Right ventricle myocardium superior (tissue), 1 donor: Measurements from ENCODE around the gene DMXL1. TPM values are rescaled to one million over a fixed set of nuclear protein-coding genes. Genes with fewer than 3 reads are reported as not detected.

Experiments used
- ATAC-seq: fragments of 200-7000 bp; cut with Tn5 transposase; one replicate; pipeline ENCODE4 v1.9.1; 2020; ENCODE audit warnings: mild to moderate bottlenecking; ENCODE audit not compliant: poor library complexity
- DNase-seq: peaks from one replicate; pipeline ENCODE4 v3.0.0-alpha.2; 2020
- intact Hi-C: fragments of 100-400 bp; cut with DNase I; formaldehyde crosslinking; loops from one replicate; pipeline ENCODE4 v1.11.2; 2022
- total RNA-seq: library from RNA; stranded (reverse); fragmentation: NEBNext Ultra II Directional; extraction: Animal tissue kit (Norgen Biotek cat#: 25700); gene quantifications from one replicate; pipeline ENCODE4 v1.2.1, GENCODE V29; 2021
- donor health status: DM: no; HTN: yes; CAD: no; lungs with severe emphysema.

DMXL1 gene
- total RNA-seq, 1 donor from 2014 or later, result 23.3 TPM

DNA sequence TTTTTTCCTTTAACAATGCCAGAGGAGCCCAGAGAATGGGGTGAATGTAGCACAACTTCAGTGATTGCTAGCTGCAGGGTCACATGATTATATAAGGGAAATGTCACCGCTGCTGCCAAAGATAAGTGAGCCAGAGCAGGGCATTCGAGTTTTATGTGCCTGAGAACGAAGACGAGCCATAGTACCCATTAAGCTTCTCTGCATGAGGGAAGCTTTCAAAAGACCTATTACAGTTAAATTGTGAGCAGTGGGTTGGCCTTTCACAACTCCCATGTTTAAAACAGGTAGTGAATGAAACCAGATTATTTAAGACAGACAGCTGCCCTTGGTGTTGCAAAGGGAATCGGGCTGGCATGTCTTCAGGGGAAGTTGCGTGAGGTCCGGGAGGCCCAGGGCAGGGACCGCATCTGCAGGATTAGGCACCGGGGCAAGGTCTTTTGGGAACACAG lies 202.5 kb downstream of the DMXL1 start:
- intact Hi-C loops, result no loop called here
- peak; percentile 69 for DNase-seq
- no peak for ATAC-seq

DNA sequence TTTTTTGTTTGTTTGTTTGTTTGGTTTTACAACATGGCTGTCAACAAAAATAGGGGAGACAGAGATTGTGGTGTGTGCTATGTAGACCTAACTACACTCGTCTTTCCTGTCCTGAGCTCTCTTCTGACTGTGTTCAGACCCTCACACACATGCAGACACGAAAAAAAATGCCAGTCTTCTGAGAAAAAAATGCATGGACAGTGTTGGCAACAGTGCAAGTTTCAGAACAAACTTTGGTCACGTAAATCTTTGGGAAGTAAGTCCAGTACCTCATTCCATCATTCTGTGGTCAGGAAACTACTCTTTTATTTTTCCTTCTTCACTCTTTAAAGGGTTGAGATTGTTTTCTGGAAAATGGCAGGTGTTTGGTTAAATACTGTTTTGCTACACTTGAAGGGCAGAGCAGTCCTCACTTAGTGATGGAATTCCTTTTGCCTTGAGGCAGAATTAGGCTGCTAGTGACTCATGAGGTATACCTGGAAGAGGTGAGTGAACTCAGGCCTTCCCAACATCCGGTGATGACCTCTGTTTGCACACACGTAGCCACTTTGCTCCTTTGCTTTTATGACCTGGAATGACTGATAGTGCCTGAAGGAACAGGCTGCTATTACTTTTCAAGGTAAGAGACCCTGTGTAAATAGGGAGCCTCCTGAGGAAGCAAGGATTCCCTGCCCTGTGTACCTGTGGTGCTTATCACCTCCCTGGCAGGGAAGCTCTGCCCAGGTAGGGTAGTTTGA lies 203.3 kb downstream of the DMXL1 start:
- DNase-seq, result no peak
- intact Hi-C loops, result no loop called here
- ATAC-seq, result no peak

DNA sequence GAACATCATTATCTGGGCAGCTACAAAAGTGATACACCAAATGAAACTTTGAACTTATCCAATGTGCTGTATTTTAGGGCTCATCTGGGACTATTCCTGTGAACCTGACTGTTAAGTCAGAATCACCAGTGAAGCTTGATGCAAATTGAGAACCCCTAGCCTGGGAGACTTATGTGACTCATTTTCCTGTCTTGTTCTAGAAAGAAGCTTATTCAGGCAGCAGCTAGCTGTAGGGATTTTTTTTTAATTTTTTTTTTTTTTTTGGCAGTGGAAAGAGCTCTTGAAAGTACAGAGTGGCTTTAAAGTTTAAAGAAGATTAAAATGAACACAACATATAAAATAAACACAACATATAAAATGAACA lies 203.9 kb downstream of the DMXL1 start:
- intact Hi-C loops, result no loop called here
- ATAC-seq (no peak), DNase-seq (no peak)

DNA sequence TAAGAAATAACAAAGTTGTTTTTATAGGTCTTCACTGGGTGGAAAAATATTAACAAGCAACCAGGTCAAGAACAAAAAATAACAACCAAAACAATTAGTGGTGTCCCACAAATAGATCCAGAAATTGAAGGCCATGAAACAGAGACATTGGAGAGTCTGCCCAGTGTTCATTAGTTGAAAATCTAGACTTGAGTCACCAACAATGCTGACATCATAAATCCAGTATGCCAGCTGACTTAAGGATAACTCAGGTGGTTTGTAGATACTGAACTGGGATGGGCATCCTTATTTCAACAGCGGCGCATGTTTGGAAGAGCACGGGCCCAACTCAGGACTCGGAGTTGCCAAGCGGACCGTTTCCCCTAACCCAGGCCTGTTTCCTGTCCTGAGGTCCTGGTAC lies 204.3 kb downstream of the DMXL1 start:
- ATAC-seq (no peak), DNase-seq (no peak)
- intact Hi-C loops, result no loop called here

DNA sequence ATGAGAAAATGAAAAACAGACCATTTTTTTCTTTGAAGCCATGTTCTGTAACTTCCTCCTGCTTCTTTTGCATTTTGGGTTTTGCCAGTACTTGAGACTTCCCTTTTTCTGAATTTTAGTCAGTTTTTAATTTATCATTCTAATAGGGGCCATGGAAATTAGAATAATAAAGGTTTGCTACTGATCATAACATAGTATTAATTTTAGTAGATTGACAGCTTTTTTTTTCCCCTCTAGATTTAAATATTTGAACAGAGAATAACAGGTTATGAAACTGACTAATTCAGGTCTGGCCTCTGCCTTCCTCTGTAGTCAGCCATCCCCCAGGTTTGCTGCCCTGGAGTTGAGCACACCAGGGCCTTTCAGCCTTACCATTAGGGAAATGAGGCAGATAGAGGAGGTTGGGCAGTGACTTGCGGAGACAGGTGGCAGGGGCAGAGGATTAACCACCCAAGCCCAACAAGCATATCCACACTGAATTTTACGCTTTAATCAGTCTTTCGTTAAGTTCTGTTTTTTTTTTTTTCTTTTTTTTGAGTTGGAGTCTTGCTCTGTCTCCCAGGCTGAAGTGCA lies 204.8 kb downstream of the DMXL1 start:
- no peak for DNase-seq

DNA sequence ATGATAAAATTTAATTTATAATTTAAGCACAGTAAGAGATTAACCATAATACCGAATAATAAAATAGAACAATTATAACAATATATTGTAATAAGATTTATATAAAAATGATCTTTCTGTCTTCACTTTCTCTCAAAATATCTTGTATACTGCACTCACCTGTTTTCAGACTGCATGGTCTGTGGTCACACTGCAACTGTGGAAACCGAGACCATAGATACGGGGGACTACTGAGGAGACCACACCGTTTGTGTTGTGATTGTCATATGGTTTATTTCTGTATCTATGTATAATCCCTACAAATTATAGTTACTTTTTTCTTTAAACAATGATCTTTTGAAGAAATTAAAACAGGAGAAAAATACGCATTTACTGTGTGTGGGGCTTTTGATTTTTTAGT lies 206.1 kb downstream of the DMXL1 start:
- no peak for ATAC-seq
- no peak for DNase-seq
- intact Hi-C loops, result no loop called here

More for the DNA sequence above, 204.8 kb downstream of the DMXL1 start:
- ATAC-seq, result no peak
- intact Hi-C loops, result no loop called here

DNA sequence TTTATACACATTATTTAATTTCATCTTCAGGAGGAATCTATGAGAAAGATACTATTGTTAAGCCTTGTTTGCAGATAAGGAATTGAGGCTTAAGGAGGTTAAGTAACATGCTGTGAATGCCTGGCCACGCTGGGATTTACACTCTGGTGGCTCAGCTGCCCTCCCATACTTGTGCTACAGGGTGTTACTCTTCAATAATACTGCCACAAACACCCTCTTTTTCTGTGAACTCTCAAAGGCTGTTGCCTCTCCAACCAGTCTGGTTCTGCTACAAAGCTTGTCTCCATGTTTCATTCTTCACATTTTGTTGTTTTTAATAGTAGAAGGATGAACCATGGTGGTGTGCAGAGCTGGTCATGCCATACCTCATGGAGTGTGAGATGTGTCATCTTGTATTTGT lies 208.2 kb downstream of the DMXL1 start:
- no peak for ATAC-seq
- intact Hi-C loops, result no loop called here
- DNase-seq, result no peak

DNA sequence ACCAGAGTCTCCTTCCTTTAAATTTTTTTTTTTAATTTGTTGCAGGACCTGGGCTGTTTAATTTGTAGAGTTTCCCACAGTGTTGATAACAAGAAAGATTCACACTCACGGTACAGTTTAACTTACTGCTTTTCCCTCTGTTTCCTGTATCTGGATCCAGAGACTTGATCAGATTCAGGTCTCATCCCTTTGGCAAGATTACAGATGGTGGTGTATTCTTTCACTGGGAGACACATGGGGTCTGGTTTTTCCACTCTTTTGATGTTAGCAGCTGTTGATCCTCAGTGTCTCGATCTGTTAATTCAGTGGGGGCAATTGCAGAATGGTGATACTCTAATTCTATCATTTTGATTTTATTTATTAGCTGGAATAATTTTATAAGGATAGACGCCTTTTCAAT lies 209.5 kb downstream of the DMXL1 start:
- ATAC-seq (no peak), DNase-seq (no peak)
- intact Hi-C loops, result no loop called here

DNA sequence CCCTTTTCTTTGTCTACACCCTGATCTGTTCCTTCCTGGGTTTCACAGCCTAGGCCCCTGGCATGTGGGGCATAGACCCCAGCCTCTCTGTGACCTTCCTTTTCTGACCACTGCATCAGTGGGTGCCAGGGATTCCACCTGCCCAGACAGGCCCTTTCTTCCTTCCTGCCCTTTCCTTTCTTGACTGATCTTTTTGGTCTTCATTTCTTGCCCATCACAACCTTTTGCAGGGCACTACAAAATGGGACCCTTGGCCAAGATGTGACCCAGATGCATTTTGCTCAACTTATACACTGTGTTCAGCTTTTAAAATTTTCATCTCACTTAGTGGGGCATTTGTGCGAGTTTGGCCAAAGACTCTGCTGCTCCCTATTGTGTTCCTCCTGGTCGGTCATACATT lies 211.7 kb downstream of the DMXL1 start:
- DNase-seq, result no peak
- ATAC-seq, result no peak
- intact Hi-C loops, result no loop called here

DNA sequence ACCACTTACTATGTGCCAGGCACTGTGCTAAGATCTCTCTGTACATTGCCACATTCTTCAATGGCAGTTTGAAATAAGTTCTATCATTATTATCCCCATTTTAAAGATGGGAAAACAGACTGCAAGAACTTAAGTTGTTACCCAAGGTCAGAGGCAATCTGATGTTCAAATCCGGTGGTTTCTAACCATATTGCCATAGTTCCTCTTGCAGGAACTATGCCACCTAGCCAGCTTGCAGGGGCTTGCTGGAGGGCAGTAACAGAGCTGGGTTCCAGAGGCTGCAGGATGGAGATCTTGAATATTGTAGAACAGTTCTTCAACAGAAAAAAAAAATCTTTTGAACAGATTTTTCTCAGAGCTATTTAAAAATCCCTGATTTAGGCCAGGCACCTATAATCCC lies 213.1 kb downstream of the DMXL1 start:
- DNase-seq, result no peak
- intact Hi-C loops, result no loop called here
- no peak for ATAC-seq

DNA sequence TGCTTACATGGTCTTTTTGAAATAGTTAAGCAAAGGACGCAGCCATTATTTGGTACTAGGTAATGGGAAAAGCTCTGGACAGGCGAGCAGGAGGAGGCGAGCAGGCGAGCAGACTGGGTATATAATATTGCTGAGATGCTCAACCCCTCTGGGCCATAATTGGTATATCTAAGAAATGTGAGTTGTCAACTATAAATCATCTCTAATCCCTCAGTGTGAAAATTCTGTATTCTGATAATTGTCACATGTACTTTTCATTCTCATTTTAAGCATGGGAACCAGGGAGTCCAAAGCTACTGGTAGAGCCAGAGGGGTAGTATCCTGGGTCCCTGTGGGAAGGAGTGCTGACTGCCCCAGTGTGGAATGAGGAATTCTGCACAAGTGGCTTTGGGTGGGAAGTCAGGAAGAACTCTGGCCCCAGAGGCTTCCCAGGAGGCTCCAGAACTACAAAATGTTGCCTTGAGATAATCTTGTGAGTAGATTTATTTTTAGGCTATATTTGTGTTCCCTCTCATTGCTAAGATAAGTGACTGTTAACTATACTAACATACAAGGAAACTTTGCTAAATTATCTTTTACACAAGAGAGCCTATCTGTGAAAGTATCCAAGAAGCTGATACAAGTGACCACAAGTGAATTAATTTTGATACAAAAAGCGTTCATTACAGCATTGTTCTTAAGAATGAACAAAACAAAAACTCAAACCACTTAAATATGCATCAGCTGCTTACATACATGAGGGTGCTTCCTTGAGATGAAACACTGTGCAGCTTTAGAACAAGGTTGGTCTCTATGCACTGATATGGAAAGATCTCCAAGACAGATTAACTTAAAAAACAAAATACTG lies 214.4 kb downstream of the DMXL1 start:
- intact Hi-C loops, result no loop called here
- peak; percentile 42 for ATAC-seq
- DNase-seq, result no peak

DNA sequence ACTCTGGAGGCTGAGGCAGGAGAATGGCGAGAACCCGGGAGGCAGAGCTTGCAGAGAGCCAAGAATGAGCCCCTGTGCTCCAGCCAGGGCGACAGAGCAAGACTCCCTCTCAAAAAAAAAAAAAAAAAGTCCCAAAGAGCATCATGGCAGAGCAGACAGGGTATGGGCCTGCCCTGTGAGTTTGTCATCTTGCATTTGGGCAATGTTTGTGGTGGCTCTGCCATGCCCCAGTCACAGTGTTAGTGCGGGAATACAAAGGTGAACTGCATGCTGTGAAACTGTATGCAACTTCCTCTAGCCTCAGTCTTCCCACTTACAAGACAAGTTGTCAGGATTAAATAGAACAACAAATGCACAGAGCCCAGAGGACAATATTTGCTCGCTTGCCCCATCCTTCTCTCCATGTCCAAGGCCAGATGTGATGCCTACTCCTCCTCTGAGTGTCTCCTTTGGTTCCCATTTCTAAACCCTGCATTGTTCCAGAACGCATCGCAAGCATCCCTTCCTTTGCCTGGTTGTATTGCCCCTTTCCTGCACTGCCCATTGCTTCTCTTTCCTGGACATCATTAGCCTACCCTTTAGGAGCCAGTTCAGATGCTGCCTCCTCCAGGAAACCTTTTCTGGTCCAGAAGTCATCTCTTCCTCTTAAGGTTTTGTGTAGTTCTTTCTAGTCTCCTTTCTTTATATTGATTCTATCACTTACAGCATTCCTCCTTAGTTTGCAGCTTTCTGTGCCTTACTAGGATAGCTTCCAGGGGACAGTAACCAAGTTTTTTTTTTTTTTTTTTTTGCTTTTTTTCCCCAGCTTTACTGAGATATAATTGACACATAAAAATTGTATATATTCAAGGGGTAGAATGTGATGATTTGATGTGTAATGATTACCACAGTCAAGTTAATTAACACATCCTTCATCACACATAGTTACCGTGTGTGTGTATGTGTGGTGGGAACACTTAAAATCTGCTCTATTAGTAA lies 215.9 kb downstream of the DMXL1 start:
- no peak for ATAC-seq
- intact Hi-C loops, result no loop called here
- DNase-seq, result no peak

DNA sequence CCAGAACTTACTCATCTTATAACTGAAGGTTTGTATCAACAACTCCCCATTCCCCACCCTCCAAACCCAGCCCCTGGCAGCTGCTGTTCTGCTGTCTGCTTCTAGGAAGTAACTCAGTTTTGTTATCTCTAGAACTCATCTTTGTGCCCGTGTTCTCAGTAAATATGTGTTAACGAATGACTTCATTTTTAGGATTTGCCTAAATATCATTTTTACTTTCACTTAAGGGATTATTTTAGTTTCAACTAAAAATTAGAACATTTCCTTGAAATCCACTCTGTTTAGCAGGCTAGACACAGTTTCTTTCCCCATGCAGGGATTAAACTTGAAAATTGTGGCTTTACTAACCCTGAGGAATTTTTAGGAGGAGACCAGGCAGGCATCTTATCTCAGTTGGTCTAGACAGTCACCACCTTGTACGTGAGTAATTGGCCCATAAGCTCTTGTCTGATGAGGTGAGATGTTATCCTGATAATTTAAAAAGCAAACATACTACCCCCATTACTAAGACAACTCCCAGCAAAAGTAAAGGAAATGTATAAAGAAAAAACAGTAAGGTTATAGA lies 216.7 kb downstream of the DMXL1 start:
- intact Hi-C loops, result no loop called here
- no peak for DNase-seq
- no peak for ATAC-seq

DNA sequence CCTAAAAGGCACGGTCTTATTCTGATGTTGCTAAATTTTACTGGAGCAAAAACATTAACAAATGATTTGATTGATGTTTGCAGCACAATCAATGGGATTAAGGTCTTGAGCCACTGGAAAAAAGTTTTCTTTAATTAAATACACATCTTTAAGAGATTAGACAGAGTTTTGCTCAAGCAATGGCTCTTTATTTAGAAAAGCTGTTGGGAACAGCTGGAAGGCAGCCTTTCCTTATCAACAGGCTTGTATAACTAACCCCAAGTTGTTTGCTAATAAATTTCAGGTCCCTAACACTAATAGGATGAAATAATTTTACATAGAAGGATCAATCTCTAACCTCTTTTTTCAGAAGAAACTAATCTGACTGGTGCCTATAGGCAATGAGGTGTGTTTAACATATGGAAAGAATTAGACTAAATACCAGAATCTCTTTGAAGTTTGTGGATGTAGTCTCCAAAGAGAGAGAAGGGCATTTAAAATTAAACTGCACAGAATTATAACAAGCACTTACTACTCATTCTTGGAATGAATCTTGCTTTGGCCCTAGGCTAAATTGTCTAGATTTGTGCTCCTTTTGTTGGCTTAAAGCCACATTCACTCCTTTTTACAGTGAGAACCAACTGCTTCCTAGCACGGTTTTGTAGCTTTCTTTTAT lies 217.6 kb downstream of the DMXL1 start:
- peak; percentile 57 for ATAC-seq
- intact Hi-C loops, result no loop called here
- DNase-seq, result no peak

DNA sequence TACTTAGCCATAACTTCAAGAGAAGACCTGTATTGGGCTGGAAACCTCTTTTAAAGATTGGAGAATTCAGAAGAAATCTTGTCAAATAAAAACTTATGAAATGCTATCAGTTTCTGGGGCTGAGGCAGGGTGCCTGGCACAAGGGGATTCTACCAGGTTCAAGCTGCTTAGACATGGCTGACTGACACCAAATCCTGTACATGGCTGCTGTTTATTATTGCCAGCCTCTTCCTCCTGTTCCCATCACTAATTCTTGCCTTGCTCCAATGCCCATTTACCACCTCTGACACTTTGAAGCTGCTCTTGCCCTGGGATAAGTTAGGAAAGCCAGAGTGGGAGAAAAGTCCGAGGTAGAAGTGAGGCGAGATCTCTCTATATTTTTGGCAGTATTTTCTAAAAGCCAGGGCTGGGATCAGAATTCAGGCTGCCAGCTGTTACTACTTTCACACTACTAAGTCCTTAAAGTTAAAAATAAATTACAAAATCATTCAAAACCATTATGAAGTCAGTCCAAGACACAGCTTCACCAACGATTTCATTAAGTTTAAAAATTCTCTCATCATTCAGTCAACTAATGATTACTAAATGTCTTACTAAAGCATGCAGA lies 218.7 kb downstream of the DMXL1 start:
- intact Hi-C loops, result no loop called here
- peak; percentile 17 for ATAC-seq
- no peak for DNase-seq

DNA sequence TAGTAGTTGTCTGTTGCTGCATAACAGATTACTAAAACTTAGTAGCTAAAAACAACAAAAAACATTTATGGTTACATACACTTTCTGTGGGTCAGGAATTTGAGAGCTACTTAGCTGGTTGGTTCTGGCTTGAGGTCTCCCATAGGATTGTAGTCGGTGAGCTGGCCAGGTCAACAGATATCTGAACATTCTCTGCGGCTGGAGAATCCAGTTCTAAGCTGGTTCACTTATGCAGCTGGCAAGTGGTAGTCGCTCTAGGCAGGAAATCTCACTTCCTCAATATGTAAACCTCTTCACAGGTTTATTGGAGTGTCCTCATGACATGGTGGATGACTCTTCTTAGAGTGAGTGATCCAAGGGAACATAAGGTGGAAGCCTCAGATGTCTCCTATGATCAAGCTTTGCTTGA lies 219.3 kb downstream of the DMXL1 start:
- ATAC-seq (peak; percentile 13), DNase-seq (no peak)
- intact Hi-C loops, result no loop called here

DNA sequence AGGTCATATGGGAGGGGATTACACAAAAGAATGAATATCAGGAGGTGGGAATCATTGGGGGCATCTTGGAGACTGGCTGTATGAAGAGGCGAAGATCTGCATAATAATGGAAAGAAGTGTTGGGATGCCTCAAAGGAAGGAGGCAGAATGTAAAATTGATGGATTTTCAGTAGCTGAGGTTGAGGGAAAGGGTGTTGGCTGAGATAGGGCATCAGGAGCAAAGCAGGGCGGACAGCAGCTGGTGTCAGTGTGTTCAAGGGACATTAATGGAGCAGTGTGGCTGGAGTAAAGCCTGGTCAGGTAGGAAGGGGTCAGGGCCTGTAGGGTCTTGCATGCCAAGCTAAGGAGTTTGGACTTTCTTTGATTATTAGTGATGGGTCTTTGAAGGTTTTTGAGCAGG lies 219.7 kb downstream of the DMXL1 start:
- ATAC-seq (no peak), DNase-seq (no peak)
- intact Hi-C loops, result no loop called here

DNA sequence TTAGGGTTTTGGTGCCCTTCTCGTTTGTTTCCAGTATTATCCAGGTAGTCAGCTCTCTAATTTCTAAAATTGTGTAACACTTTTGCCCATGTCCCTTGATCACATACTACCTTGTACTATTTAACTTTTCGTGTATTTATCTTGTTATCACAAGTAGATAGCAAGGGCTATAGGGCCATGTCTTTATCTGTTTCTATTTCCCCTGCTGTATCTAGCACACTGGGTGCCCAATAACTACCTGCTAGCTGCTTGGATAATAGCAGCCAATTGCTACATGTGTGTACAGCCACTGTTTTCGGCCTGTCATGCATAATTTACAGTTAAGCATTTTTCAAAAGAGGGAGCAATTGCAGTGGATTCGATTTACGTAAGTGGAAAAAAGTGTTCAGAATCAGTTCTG lies 220.2 kb downstream of the DMXL1 start:
- intact Hi-C loops, result no loop called here
- DNase-seq (no peak), ATAC-seq (no peak)
